MM.1S (cell line): Measurements from ENCODE around the gene VEPH1.

ENCODE experiments used
- EZH2phosphoT487 ChIP-seq: fragments of 300-600 bp; sonication (generic); IDR thresholded peaks from 2 replicates; pipeline ENCODE4 v1.6.1; 2018; ENCODE audit warnings: antibody characterized with exemption, low read length
- TF ChIP-seq, protein P1 (sequence below): fragments of 300-600 bp; sonication (generic); IDR thresholded peaks from 2 replicates; pipeline ENCODE4 v1.5.1; 2016; ENCODE audit warnings: antibody characterized with exemption, low read length, mixed read lengths

DNA sequence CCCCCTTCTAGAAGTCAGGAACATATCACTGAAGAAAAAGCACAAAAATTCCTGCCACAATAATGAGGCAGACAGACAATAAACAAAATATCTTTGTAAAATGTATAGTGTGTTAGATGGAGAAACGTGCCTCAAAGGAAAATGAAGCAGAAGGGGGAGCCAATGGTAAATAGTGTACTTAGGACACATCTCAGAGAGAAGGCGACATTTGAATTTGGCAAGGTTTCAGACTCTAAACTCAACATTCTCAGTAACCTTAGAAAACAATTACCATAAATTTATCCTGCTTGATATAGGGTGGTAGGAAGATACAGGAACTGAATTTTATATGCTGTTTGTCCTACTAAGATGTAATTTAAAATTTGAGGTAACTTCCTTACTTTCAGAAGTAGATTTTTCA is 119.2 kb downstream of the VEPH1 start:
- TF ChIP-seq, protein P1, sequence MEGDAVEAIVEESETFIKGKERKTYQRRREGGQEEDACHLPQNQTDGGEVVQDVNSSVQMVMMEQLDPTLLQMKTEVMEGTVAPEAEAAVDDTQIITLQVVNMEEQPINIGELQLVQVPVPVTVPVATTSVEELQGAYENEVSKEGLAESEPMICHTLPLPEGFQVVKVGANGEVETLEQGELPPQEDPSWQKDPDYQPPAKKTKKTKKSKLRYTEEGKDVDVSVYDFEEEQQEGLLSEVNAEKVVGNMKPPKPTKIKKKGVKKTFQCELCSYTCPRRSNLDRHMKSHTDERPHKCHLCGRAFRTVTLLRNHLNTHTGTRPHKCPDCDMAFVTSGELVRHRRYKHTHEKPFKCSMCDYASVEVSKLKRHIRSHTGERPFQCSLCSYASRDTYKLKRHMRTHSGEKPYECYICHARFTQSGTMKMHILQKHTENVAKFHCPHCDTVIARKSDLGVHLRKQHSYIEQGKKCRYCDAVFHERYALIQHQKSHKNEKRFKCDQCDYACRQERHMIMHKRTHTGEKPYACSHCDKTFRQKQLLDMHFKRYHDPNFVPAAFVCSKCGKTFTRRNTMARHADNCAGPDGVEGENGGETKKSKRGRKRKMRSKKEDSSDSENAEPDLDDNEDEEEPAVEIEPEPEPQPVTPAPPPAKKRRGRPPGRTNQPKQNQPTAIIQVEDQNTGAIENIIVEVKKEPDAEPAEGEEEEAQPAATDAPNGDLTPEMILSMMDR = no peak
- TF ChIP-seq EZH2phosphoT487 = no peak
